GM23338 (cell line): ENCODE measurements around the gene RTN4RL1.

Experiments
- CREB1 ChIP-seq: fragments of 250-450 bp; sonication (Bioruptor Pico); IDR thresholded peaks from 2 replicates; pipeline ENCODE4 v1.5.0; 2020; ENCODE audit warnings: low read depth, mild to moderate bottlenecking, moderate library complexity
- CTCF ChIP-seq, 2 experiments: fragments of 200-600 bp in 1 of 2; sonication (generic) in 1 of 2; conservative IDR thresholded peaks; 2 replicates each; pipeline versions ENCODE4 v1.5.1 to v1.6.1; 2016 to 2017; ENCODE audit warnings: antibody characterized with exemption in 2 of 2, low read depth in 2 of 2, mild to moderate bottlenecking in 2 of 2, moderate library complexity in 1 of 2
- EZH2 ChIP-seq: fragments of 200-600 bp; sonication (generic); IDR thresholded peaks from one replicate; pipeline ENCODE4 v1.8.0; 2017; ENCODE audit warnings: antibody characterized with exemption, mild to moderate bottlenecking, low read depth; ENCODE audit not compliant: unreplicated experiment
- EZH2phosphoT487 ChIP-seq: fragments of 200-600 bp; sonication (generic); IDR thresholded peaks from one replicate; pipeline ENCODE4 v1.8.1; 2018; ENCODE audit warnings: antibody characterized with exemption; ENCODE audit not compliant: unreplicated experiment
- POLR2AphosphoS5 ChIP-seq: IDR thresholded peaks from 2 replicates; pipeline ENCODE4 v1.6.1; 2016; ENCODE audit warnings: antibody characterized with exemption, low read depth
- REST ChIP-seq: IDR thresholded peaks from one replicate; pipeline ENCODE4 v1.6.1; 2018; ENCODE audit warnings: antibody characterized with exemption; ENCODE audit not compliant: unreplicated experiment
- STAT1 ChIP-seq: IDR thresholded peaks from one replicate; pipeline ENCODE4 v1.6.1; 2016; ENCODE audit warnings: antibody characterized with exemption; ENCODE audit not compliant: unreplicated experiment

DNA sequence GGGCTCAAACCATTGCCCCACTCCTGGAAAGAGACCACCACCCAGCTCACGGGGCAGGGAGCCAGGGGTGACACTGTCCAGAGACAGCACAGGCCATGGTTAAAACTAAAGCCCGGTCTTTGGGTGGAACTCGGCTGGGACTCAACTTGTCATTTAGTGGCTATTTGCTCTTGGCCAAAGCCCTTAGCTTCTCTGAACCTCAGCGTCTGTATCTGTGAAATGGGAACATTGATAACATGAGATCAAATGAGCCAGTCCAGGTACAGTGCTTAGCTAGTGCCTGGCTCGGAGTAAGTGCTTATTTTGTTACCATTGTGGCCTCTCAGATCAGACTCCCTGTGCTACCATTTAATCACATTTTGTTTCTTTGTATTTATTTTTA, 48.5 kb downstream of the RTN4RL1 start:
- no peak for TF ChIP-seq CTCF (conservative IDR thresholded peaks at IDR 0.05; ENCODE audit: low read depth in 2 of 2)
- TF ChIP-seq EZH2 = no peak
- no peak for TF ChIP-seq REST
- no peak for TF ChIP-seq EZH2phosphoT487
- TF ChIP-seq POLR2AphosphoS5 = no peak
- TF ChIP-seq STAT1 = no peak
- TF ChIP-seq CREB1 (CRISPR knock-in tag) = no peak
